GM04503 (cell line): ENCODE results near the gene SEMA4G.

Experiments
- DNase-seq: peaks from one replicate; pipeline ENCODE4 v3.0.0-alpha.2; 2012; ENCODE audit warnings: low read depth

SEMA4G gene

DNA sequence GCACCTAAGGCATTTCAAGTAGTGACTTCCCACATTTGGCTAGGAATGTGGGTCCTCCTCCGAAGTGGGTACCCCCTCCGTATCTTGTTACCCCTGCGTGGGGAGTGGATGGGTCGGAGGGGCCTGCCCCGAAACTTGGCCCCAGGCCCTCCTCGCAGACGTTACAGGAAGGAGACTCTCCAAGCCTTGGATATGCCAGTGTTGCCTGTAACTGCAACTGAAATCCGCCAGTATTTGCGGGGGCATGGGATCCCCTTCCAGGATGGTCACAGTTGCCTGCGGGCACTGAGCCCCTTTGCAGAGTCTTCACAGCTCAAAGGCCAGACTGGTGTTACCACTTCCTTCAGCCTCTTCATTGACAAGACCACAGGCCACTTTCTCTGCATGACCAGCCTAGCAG is 18.9 kb downstream of the SEMA4G start:
- DNase-seq: no peak

DNA sequence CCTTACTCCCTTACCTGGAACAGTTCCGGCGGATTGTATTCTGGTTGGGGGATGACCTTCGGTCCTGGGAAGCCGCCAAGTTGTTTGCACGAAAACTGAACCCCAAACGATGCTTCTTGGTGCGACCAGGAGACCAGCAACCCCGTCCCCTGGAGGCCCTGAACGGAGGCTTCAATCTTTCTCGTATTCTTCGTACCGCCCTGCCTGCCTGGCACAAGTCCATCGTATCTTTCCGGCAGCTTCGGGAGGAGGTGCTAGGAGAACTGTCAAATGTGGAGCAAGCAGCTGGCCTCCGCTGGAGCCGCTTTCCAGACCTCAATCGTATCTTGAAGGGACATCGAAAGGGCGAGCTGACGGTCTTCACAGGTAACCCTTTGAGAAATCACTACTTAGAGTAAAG is 19.8 kb downstream of the SEMA4G start:
- no peak for DNase-seq

DNA sequence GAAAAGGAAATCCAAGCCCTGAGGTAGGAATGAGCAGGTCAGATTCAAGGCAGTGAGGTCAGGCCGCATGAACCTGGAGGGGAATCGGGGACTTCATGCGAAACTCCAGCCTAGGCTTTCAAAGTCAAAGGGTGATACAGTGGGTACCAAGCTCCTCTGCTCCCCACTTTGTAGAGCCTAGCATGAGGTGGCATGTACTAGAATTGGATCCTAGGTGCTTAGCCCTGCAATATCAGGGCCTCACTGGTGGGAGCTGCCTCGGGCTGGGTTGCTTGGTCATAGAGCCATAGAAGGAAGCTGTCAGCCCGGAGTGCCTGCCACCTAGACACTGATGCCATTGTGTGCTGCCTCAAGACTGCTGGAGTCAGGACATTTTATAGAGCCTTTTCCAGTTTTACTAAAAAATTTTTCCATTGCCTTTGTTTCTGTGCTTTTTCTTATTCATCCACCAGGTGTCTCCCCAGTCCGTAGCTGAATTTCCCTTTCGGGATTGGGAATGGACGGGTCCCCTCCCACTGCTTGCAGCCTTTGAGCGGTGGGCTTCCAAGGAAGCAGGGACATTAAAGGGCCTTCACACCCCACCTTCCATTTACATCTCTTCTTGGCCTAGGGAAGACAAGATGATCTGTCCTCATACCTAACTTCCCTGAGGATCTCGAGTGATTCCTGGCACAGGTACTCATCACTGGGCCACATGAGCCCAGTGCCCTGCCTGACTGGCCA is 24.8 kb downstream of the SEMA4G start:
- no peak for DNase-seq

DNA sequence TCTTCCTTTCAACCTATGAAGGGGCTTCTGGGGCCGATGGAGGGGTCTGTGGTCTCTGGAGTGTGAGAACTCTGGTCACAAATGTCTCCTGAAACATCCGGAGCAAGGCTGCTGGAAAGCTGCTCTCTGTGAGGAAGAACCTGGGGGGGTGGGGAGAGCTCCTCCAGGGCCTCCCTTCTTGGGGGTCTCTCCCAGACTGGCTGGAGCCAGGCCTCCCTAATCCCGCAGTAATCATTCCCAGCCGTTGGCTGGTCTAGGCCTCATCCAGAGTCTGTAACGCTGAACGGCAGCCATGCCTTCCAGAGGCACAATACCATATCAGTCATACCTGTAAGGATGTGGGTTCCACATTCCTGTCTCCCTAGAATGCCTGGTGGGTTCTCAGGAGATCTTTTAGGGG is 25.9 kb downstream of the SEMA4G start:
- no peak for DNase-seq

DNA sequence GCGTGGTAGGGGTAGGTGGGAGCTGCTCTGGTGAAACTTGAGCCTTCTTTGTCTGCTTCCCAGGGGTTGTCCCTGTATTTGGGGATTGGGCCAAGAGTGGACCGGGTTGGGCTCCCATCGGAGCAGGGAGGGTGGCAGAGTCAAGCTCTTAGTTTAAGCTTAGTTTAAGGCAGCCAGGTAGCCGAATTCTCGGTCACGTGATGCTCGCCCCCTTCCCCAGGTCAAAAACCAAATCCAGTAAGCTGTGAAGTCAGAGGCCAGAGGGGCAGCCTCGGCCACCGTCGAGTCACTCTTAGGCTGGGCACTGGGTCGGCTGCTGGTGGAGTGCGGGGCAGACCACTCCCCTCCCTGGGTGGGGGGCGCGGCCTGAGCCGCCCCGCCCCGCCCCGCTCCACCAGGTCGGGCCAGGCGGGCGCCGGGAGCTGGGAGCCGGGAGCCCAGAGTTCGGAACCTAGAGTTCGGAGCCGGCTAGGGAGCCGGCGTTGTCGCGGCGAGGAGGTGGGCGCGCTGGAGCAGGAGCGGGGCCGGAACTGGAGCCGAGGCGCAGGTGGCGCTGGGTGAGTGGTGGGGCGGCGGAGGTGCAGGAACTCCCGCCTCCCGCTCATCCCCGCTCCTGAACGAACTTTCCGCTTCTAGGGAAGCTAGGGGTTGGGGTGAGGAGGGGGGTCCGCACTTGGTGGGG is 27.5 kb downstream of the SEMA4G start:
- DNase-seq: no peak

DNA sequence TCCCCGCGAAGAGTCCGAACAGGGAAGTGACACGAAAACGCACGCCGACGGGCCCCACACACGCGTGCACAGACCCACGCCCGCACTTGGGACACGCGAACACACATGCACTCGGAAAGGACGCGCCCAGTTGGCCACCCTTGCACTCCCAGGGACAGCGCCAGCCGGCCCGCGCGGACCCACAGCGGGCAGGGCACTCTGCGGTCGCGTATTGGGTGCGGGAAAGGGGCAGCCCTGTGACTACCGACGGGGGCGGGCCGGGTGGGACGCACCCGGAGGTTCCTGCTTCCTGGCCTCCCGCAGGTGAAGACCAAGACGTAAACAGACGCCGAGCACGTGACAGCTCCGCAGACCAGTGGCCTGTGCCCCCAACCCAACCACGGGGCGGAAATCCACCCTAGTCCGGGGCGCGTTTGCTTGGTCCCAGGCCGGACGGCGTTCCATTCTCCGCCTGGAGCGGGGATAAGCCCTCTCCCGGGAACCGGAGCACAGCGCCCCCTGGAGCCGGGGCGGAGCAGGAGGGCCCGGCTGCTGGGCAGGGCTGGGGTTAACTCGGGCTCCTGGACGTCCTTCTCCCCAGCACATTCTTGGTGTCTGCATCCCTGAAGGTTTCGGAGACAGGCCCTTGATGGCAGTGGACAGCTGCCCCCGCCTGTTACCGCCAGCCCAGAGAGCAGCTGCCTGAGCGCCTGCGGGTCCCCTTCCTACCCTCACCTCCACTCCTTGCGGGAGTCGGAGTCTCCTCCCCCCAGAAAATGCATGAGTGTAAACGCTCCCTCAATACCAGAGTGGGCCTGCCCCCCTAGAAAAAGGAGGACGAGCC is 28.3 kb downstream of the SEMA4G start:
- no peak for DNase-seq

DNA sequence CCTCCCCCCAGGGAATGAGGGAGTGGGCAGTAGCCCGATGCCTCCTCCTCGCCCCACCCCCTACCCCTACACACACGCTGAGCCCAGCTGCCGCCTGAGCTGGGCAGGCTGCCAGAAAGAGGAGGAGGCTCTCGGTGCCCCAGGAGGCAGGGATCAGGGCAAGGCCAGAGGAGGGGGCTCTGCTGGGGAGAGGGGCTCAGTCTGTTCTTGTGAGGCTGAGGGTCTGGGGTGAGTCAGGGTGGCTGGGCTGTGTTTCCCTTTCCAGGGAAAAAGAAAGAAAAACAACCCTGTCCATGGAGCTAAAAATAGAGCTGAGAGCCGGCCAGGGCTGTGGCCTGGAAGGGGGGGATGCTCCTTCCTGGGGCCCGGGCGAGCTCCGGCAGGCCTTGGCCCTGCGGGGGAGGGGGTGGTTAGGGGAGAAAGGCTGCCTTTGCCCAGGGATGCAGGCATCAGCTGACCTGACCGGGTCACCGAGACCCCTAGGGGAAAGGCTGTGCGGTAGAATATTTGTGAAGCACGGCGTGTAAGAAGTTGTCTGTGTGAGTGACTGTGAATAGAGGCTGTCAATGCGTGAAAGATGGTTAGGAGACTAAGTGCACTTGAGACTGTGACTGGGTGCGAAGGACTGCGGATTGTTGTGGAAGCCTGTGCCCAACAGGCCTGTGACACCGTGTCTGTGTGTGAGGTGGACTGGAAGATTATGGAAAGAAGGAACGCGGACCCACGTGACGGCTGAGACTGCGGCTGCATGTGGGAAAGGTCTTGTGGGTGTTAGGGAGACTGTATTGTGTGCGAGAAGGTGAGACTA is 29.1 kb downstream of the SEMA4G start:
- DNase-seq: no peak

DNA sequence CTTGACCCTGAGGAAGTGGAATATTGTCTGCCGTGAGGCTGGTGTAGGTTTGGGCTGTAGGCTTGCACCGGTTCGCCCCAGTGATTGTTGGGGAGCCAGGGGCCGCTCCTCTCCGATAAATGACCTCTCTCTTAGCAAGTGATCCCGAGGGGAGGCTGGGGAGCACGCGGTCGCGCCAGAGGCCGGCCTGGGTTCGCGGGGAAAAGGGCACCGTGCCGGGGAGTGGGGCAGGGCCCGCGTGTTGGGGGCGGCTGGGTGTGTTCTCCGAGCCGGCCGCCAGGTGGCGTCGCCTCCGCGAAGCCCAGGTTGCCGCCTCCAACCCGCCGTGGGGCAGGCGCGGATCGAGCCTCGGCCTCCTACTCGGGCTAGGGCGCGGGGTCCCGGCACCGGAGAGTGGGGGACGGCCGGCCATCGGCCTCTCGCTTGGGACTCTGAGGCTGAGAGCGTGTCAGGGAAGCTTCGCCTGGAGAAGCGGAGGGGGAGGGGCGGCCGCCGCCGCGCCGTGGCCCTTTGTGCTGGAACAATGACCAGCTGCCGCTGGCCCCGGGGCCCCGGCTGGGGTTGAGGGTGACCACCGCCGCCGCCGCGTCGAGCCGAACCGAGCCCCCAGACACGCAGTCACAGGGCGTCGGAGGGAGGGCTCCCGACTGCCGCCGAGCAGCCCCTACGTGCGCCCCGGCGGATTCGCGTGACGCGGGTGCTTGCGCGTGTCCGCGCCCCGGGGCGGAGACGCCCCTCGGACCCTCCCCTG is 29.9 kb downstream of the SEMA4G start:
- no peak for DNase-seq

DNA sequence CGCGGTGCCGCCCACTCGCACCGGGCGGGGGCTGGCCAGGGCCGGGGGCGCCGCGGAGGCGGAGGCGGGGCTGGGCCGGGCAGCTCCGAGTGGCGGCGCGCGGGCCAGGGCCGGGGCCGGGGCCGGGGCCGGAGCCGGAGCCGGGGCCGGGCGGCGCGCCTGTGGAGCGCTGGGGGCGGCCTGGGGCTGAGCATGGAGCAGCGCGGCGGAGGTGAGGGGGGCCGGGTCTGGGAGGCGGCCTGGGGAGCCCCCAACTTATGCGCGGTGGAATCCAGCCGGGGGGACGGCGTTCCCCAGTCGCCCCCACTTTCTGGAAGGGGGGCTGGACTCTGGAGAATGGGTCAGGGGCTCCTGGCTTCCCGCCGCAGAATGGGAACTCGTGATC is 30.4 kb downstream of the SEMA4G start, which contains the start of gene LZTS2:
LZTS2 (plus strand) TSS at position 67 of the 385 bp plus-strand sequence. CDS start 2,731 bp downstream, outside the sequence.
- no peak for DNase-seq

DNA sequence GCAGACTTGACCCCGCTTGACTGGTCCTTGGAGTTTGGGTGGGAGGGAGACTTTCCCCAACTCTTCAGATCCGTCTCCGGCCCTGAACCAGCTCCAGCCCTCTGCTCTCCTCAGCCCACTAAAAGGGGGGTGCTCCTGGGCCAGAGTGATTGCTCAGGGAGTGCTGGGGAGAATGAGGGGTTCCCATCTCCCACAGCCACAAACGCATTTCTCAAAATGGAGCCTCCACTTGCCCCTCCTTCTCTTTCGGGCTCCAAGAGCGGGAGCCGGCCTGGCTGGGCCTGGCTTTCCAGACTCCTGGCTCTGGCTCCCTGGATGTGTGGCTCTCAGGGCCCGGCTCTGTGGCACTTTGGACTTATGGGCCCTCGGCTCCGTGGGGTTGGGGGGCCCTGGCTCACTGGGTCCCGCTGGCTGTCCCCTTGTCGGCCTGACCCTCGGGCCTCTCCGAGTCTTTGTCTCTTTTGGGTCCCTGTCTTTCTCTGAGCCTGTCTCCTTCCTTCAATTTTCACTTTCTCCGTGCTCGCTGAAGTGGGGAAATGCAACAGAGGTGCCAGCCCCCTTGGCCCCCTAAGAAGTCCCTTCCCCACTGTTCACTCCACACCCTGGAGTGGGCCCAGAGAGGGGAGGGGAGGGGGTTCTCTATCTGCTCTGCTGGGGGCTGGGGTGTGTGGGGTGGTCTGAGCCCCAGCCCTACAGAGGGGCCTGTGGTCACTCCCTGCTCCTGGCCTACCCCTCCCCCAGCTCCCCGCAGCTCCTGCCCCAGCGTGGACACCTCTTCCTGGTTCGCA is 31.0 kb downstream of the SEMA4G start:
- DNase-seq: no peak

DNA sequence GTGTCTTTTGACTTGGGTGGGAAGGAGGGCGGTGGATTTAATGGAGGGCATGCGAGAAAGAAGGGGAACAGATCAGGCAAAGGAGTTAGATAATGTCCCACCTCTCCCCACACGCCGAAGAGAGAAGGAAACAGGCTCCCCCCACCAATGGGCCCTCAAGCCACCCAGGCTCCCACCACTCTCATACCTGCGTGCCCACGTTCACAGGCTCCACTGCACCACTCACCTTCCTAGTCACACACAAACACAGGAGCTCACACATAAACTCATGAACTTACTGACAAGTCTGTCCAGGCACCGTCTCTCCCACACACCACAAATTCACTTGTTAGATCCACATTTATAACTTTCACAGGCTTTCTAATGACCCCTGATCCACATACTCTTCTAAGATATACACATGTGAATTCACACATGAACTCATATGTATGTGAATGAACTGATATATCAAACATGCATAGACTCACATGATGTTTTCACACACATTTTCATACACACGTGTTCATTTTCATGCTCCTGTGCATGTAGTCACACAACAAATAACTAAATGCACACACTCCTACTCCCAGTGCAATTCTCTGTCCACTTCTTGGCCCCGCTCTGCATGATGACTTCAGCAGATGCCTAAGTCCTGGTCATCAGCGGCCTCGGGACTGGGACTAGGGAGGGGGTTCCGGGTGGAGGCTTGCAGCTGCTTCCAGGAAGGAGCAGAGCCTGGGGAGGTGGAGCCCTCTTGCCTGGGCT is 31.8 kb downstream of the SEMA4G start:
- peak; percentile 81 for DNase-seq

DNA sequence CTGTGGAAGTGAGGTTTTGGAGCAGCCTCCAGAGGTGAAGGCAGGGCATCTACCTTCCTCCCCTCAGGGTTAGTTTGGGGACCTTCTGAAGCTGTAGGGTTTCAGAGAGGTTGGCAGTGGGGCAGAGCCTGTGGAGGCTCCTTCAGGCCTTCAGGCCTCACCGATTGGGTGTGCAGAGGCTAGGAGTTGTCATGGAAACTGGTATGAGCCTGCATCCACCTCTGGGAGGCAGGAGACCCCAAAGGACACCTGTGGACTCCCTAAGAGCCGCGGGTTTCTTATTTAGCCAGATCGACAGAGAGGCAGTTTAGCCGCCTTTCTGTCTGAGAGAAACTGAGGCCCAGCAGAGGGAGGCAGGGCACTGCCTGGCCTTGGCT is 32.3 kb downstream of the SEMA4G start:
- DNase-seq: no peak

DNA sequence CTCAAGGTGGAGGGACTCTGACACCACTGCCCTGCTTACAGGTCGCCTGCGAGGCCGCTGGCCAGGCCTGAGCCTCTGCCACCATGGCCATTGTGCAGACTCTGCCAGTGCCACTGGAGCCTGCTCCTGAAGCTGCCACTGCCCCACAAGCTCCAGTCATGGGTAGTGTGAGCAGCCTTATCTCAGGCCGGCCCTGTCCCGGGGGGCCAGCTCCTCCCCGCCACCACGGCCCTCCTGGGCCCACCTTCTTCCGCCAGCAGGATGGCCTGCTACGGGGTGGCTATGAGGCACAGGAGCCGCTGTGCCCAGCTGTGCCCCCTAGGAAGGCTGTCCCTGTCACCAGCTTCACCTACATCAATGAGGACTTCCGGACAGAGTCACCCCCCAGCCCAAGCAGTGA is 33.2 kb downstream of the SEMA4G start:
- DNase-seq: no peak

DNA sequence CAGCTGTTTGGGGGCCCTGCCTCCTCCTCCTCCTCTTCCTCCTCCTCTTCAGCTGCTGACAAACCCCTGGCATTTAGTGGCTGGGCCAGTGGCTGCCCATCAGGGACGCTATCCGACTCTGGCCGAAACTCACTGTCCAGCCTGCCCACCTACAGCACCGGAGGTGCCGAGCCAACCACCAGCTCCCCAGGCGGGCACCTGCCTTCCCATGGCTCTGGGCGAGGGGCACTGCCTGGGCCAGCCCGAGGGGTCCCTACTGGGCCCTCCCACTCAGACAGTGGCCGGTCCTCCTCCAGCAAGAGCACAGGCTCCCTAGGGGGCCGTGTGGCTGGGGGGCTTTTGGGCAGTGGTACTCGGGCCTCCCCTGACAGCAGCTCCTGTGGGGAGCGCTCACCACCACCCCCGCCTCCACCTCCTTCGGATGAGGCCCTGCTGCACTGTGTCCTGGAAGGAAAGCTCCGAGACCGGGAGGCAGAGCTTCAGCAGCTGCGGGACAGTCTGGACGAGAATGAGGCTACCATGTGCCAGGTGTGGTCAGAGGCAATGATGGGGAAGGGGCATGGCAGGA is 34.4 kb downstream of the SEMA4G start:
- DNase-seq: no peak

DNA sequence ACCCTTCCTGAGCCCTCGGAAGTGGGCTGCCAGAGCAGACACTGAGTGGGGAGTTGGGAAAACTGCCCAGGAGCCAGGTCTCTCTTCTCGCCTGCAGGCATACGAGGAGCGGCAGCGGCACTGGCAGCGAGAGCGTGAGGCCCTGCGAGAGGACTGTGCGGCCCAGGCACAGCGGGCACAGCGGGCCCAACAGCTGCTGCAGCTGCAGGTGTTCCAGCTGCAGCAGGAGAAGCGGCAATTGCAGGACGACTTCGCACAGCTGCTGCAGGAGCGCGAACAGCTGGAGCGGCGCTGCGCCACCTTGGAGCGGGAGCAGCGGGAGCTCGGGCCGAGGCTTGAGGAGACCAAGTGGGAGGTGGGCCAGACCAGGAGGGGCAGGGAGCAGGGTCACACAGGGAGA is 36.1 kb downstream of the SEMA4G start:
- DNase-seq: no peak

DNA sequence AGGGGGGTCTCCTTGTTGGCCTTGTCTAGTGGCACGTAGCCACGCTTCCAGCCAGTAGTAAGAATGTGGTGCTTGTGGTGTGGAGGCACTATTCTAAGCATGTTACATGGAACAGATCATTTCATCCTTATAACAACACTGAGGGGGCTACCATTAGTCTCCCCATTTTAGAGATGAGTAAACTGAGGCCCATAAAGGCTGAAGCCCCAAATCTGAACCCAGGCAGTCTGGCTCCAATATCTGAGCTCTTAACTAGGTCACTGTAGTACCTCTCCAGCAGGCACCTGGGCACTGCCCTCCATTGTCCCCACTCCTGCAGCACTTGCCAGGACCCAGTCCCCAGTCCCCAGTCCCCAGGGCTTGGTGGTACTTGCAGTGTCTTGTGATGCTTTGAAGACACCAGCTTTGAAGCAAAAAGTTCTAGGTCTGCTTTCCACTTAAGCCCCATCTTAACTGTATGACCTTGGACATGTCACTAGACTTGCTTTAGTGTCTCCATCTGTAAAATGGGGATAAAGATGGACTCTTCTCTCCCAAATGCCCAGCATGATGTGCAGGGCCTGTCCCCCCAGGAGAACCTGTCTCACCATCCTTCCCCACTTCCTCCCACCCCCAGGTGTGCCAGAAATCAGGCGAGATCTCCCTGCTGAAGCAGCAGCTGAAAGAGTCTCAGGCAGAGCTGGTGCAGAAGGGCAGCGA is 36.7 kb downstream of the SEMA4G start:
- no peak for DNase-seq

DNA sequence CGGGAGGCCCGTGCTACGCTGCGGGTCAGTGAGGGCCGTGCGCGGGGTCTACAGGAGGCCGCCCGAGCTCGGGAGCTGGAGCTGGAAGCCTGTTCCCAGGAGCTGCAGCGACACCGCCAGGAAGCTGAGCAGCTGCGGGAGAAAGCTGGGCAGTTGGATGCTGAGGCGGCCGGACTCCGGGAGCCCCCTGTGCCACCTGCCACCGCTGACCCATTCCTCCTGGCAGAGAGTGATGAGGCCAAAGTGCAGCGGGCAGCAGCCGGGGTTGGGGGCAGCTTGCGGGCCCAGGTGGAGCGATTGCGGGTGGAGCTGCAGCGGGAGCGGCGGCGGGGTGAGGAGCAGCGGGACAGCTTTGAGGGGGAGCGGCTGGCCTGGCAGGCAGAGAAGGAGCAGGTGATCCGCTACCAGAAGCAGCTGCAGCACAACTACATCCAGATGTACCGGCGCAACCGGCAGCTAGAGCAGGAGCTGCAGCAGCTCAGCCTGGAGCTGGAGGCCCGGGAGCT is 37.3 kb downstream of the SEMA4G start:
- DNase-seq: no peak

DNA sequence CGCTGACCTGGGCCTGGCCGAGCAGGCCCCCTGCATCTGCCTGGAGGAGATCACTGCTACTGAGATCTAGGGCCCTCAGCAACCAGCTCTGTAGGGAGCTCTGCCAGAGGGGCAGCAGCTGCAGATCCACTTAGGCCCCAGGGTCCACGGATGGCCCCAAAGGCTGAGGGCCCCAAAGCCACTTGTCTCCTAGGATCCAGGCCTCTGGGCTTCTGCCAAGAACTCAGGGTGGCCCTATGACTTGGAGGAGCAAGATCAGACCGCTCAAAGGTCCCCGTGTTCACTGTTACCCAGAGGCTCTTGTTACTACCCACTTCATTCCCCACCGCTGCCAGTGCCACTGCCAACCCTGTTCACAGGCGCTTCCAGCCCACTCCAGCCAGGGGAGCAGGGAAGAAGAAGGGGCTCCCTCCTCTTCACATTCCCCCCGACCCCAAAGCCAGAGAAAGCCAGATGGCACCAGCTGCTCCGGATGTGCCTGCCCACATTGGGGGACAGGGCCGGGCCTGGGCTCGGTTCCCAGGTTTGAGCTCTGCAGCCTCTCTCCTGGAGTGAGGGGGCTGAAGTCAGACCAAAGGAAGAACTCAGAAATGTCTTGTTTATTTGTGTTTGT is 37.9 kb downstream of the SEMA4G start:
- DNase-seq: no peak
